HepG2 (cell line): ENCODE results near the gene WDR5B. TPM values are rescaled to one million over a fixed set of nuclear protein-coding genes. Genes with fewer than 3 reads are reported as not detected.
A peak's percentile ranks its signal among the peaks of the same experiment; 100 is the strongest.

Source experiments
- ATF7 ChIP-seq, 2 experiments: fragments of 450-650 bp in 1 of 2; sonication (generic) in 1 of 2; formaldehyde crosslinking in 1 of 2; IDR thresholded peaks; 2 replicates each; pipeline versions ENCODE4 v1.4.0 to v1.6.1; 2016 to 2020; ENCODE audit warnings: antibody characterized with exemption in 1 of 2, mild to moderate bottlenecking in 1 of 2, missing genetic modification reagents in 1 of 2
- ATM ChIP-seq: fragments of 450-650 bp; IDR thresholded peaks from 2 replicates; pipeline ENCODE4 v1.7.1; 2017; ENCODE audit warnings: mild to moderate bottlenecking, borderline replicate concordance
- ATRX ChIP-seq: sonication (generic); formaldehyde crosslinking; IDR thresholded peaks from 2 replicates; pipeline ENCODE4 v1.4.0; 2020; ENCODE audit warnings: missing genetic modification reagents, borderline replicate concordance
- CHCHD3 ChIP-seq: sonication (generic); formaldehyde crosslinking; IDR thresholded peaks from 2 replicates; pipeline ENCODE4 v1.8.0; 2022; ENCODE audit warnings: mild to moderate bottlenecking, missing genetic modification reagents, moderate library complexity
- CREM ChIP-seq, 2 experiments: sonication (generic) in 1 of 2; formaldehyde crosslinking in 1 of 2; IDR thresholded peaks; 2 replicates each; pipeline versions ENCODE4 v1.4.0 to v1.6.1; 2016 to 2020; ENCODE audit warnings: antibody characterized with exemption in 1 of 2, mild to moderate bottlenecking in 1 of 2, missing genetic modification reagents in 1 of 2
- FIP1L1 ChIP-seq: fragments of 200-400 bp; formaldehyde crosslinking; IDR thresholded peaks from 2 replicates; pipeline ENCODE4 v1.6.1; 2018; ENCODE audit warnings: low read depth, mild to moderate bottlenecking, low read length, moderate library complexity, borderline replicate concordance; ENCODE audit not compliant: insufficient read depth
- FOXC1 ChIP-seq: sonication (generic); formaldehyde crosslinking; IDR thresholded peaks from 2 replicates; pipeline ENCODE4 v1.8.0; 2022; ENCODE audit warnings: mild to moderate bottlenecking, missing genetic modification reagents, borderline replicate concordance
- KDM1A ChIP-seq: IDR thresholded peaks from 2 replicates; pipeline ENCODE4 v1.6.1; 2016; ENCODE audit warnings: missing compliant biosample characterization
- MAFF ChIP-seq: IDR thresholded peaks from 2 replicates; pipeline ENCODE4 v1.6.1; 2011; ENCODE audit warnings: low read depth, low read length, improper control_type of control experiment
- MATR3 ChIP-seq: sonication (generic); formaldehyde crosslinking; IDR thresholded peaks from 2 replicates; pipeline ENCODE4 v1.4.0; 2020; ENCODE audit warnings: missing genetic modification reagents
- MXD4 ChIP-seq: IDR thresholded peaks from 2 replicates; pipeline ENCODE4 v1.6.1; 2016; ENCODE audit warnings: mild to moderate bottlenecking, missing biosample characterization, missing genetic modification reagents
- NFYB ChIP-seq: sonication (generic); formaldehyde crosslinking; IDR thresholded peaks from 2 replicates; pipeline ENCODE4 v1.4.0; 2020; ENCODE audit warnings: missing genetic modification reagents
- PITX1 ChIP-seq: sonication (generic); formaldehyde crosslinking; IDR thresholded peaks from 2 replicates; pipeline ENCODE4 v1.5.1; 2020; ENCODE audit warnings: mild to moderate bottlenecking, missing genetic modification reagents
- RBM39 ChIP-seq: fragments of 200-400 bp; formaldehyde crosslinking; IDR thresholded peaks from one replicate; pipeline ENCODE4 v1.6.1; 2018; ENCODE audit warnings: antibody characterized with exemption, mild to moderate bottlenecking, low read depth, low read length; ENCODE audit not compliant: poor library complexity, severe bottlenecking
- RFX1 ChIP-seq: fragments of 450-650 bp; IDR thresholded peaks from 2 replicates; pipeline ENCODE4 v1.6.1; 2017
- TBL1XR1 ChIP-seq: fragments of 150-350 bp; IDR thresholded peaks from 2 replicates; pipeline ENCODE4 v1.6.1; 2014; ENCODE audit warnings: borderline replicate concordance, low read length; ENCODE audit not compliant: partially characterized antibody
- TCF7 ChIP-seq: sonication (generic); IDR thresholded peaks from 2 replicates; pipeline ENCODE4 v1.6.1; 2016; ENCODE audit warnings: antibody characterized with exemption, low read depth
- ZBTB8A ChIP-seq: sonication (generic); formaldehyde crosslinking; IDR thresholded peaks from 2 replicates; pipeline ENCODE4 v1.4.0; 2020; ENCODE audit warnings: mild to moderate bottlenecking, low read depth, missing genetic modification reagents, borderline replicate concordance
- ZNF160 ChIP-seq: sonication (generic); formaldehyde crosslinking; IDR thresholded peaks from 2 replicates; pipeline ENCODE4 v1.8.0; 2022; ENCODE audit warnings: mild to moderate bottlenecking, inconsistent platforms, missing genetic modification reagents
- ZNF235 ChIP-seq: sonication (generic); formaldehyde crosslinking; IDR thresholded peaks from 2 replicates; pipeline ENCODE4 v1.8.1; 2023; ENCODE audit warnings: mild to moderate bottlenecking, missing genetic modification reagents, borderline replicate concordance
- ZNF331 ChIP-seq: sonication (generic); formaldehyde crosslinking; IDR thresholded peaks from 2 replicates; pipeline ENCODE4 v1.4.0; 2020; ENCODE audit warnings: missing genetic modification reagents
- ZNF354B ChIP-seq: sonication (generic); formaldehyde crosslinking; IDR thresholded peaks from 2 replicates; pipeline ENCODE4 v1.8.0; 2022; ENCODE audit warnings: mild to moderate bottlenecking, missing genetic modification reagents
- ZNF44 ChIP-seq: sonication (generic); formaldehyde crosslinking; IDR thresholded peaks from 2 replicates; pipeline ENCODE4 v1.5.1; 2020; ENCODE audit warnings: mild to moderate bottlenecking, missing genetic modification reagents
- ZNF616 ChIP-seq: sonication (generic); formaldehyde crosslinking; IDR thresholded peaks from 2 replicates; pipeline ENCODE4 v1.5.0; 2020; ENCODE audit warnings: low read depth, mild to moderate bottlenecking, missing genetic modification reagents
- polyA plus RNA-seq, 8 experiments: library from polyadenylated mRNA; depleted of rRNA in 3 of 8; stranded (reverse) in 7 of 8; unstranded in 1 of 8; fragments of >200 nt; fragmentation: Illumina TruSeq in 4 of 8; extraction: Trizol in 4 of 8; gene quantifications; 2 replicates each; pipeline versions ENCODE4 v1.2.1 to v1.2.3, GENCODE V29; 2011 to 2016; ENCODE audit warnings: low read depth in 4 of 8, missing spikeins in 1 of 8, mixed read lengths in 1 of 8; ENCODE audit not compliant: insufficient read depth in 1 of 8
- total RNA-seq, 5 experiments: library from RNA; depleted of rRNA; stranded (reverse); fragments of >200 nt; fragmentation: Illumina TruSeq; extraction: Trizol; gene quantifications; 2 replicates each; pipeline ENCODE4 v1.2.3, GENCODE V29; 2016; ENCODE audit warnings: low read depth in 1 of 5
- TF ChIP-seq, protein P1 (sequence below): IDR thresholded peaks from 2 replicates; pipeline ENCODE4 v1.6.1; 2016
- TF ChIP-seq, protein P2 (sequence below): sonication (generic); formaldehyde crosslinking; IDR thresholded peaks from 2 replicates; pipeline ENCODE4 v1.5.0; 2020; ENCODE audit warnings: missing genetic modification reagents
- TF ChIP-seq, protein P3 (sequence below): sonication (generic); IDR thresholded peaks from 2 replicates; pipeline ENCODE4 v1.6.1; 2016; ENCODE audit warnings: low read depth, borderline replicate concordance
- TF ChIP-seq, protein P4 (sequence below): sonication (generic); formaldehyde crosslinking; IDR thresholded peaks from 2 replicates; pipeline ENCODE4 v1.8.0; 2023; ENCODE audit warnings: mild to moderate bottlenecking, missing genetic modification reagents

Gene WDR5B
- total and polyA plus RNA-seq, 2 of the 13 experiments (the other 11 are each of a cell fraction or from before 2014, with no cell fraction given): 2.5 to 3.6 TPM

DNA sequence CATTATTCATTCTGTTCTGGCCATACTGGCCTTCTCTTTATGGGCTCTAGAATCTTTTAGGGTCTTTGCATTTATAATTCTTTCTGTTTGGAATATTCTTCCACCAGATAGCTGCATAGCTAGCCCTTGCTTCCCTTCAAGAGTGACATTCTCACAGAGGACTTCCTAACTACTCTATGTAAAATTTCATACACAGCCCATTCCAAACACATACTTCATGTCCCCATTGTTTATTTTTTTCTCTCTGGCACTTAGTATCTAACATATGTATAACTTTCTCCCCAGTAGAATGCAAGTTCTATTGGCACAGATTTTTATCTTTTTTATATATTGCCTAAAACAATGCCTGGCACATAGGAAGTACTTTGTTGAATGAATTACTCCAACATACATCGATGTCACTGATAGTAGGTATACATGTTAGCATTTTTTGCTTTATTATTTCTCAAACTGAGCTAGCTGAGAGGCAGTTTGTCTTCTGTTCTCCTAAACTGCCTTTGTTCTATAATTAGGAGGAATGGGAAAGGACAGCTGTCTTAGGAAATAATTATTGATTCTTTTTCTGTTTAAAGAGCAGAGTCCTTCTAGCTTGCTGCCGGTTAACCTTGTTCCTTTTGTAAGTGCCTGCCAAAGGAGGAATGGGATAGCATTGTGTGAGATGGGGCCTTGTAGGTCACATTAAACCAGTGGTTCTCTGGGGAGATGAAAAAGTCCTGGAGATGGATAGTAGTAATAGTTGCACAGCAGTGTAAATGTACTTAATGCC lies 24.0 kb downstream of the WDR5B start (continued):
- TF ChIP-seq ZNF616 (CRISPR knock-in tag): no peak
- TF ChIP-seq ZNF44 (CRISPR knock-in tag): no peak
- no peak for TF ChIP-seq ATRX (CRISPR knock-in tag)
- no peak for TF ChIP-seq FIP1L1
- TF ChIP-seq, protein P1, sequence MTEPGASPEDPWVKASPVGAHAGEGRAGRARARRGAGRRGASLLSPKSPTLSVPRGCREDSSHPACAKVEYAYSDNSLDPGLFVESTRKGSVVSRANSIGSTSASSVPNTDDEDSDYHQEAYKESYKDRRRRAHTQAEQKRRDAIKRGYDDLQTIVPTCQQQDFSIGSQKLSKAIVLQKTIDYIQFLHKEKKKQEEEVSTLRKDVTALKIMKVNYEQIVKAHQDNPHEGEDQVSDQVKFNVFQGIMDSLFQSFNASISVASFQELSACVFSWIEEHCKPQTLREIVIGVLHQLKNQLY: no peak
- TF ChIP-seq, protein P2, sequence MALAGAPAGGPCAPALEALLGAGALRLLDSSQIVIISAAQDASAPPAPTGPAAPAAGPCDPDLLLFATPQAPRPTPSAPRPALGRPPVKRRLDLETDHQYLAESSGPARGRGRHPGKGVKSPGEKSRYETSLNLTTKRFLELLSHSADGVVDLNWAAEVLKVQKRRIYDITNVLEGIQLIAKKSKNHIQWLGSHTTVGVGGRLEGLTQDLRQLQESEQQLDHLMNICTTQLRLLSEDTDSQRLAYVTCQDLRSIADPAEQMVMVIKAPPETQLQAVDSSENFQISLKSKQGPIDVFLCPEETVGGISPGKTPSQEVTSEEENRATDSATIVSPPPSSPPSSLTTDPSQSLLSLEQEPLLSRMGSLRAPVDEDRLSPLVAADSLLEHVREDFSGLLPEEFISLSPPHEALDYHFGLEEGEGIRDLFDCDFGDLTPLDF (CRISPR knock-in tag): peak; percentile 25; the same call in 1 of the 2 replicates
- no peak; the same call in 1 of the 2 replicates for TF ChIP-seq KDM1A (CRISPR knock-in tag)
- TF ChIP-seq, protein P3, sequence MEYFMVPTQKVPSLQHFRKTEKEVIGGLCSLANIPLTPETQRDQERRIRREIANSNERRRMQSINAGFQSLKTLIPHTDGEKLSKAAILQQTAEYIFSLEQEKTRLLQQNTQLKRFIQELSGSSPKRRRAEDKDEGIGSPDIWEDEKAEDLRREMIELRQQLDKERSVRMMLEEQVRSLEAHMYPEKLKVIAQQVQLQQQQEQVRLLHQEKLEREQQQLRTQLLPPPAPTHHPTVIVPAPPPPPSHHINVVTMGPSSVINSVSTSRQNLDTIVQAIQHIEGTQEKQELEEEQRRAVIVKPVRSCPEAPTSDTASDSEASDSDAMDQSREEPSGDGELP: peak; percentile 59
- TF ChIP-seq MXD4 (CRISPR knock-in tag): no peak
- TF ChIP-seq FOXC1 (CRISPR knock-in tag): no peak
- TF ChIP-seq RFX1: no peak
- no peak for TF ChIP-seq ZNF235 (CRISPR knock-in tag)
- no peak for TF ChIP-seq NFYB (CRISPR knock-in tag)
- no peak for TF ChIP-seq ZNF354B (CRISPR knock-in tag)
- TF ChIP-seq TBL1XR1: no peak
- no peak for TF ChIP-seq CHCHD3 (CRISPR knock-in tag)
- no peak for TF ChIP-seq MAFF
- TF ChIP-seq ZNF331 (CRISPR knock-in tag): no peak
- TF ChIP-seq TCF7: peak; percentile 50; the same call in 1 of the 2 replicates
- TF ChIP-seq ATF7 (IDR thresholded peaks at IDR 0.05): no peak
- no peak for TF ChIP-seq ATF7 (CRISPR knock-in tag; IDR thresholded peaks at IDR 0.05)
- TF ChIP-seq, protein P4, sequence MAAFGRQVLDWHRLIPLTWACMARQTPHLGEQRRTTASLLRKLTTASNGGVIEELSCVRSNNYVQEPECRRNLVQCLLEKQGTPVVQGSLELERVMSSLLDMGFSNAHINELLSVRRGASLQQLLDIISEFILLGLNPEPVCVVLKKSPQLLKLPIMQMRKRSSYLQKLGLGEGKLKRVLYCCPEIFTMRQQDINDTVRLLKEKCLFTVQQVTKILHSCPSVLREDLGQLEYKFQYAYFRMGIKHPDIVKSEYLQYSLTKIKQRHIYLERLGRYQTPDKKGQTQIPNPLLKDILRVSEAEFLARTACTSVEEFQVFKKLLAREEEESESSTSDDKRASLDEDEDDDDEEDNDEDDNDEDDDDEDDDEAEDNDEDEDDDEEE: no peak
- no peak for TF ChIP-seq ZBTB8A (CRISPR knock-in tag)
- TF ChIP-seq ZNF160: no peak
- TF ChIP-seq CREM (IDR thresholded peaks at IDR 0.05): peak; percentile 60; the same call in 1 of the 2 replicates
- no peak for TF ChIP-seq CREM (CRISPR knock-in tag; IDR thresholded peaks at IDR 0.05)
- TF ChIP-seq ATM: no peak
- no peak for TF ChIP-seq RBM39
- no peak for TF ChIP-seq MATR3 (CRISPR knock-in tag)
- TF ChIP-seq PITX1: no peak
